Measurements from ENCODE around the gene IRAG1. TPM values are rescaled to one million over a fixed set of nuclear protein-coding genes. Genes with fewer than 3 reads are reported as not detected.
"Not testable (repeated sequence)": the region's sequence is repeated elsewhere in the genome, so short reads cannot be mapped to it uniquely, and the experiment has no call there.

The IRAG1 gene
- total RNA-seq, 1 experiment from 2014 or later, result 27.5 TPM

DNA sequence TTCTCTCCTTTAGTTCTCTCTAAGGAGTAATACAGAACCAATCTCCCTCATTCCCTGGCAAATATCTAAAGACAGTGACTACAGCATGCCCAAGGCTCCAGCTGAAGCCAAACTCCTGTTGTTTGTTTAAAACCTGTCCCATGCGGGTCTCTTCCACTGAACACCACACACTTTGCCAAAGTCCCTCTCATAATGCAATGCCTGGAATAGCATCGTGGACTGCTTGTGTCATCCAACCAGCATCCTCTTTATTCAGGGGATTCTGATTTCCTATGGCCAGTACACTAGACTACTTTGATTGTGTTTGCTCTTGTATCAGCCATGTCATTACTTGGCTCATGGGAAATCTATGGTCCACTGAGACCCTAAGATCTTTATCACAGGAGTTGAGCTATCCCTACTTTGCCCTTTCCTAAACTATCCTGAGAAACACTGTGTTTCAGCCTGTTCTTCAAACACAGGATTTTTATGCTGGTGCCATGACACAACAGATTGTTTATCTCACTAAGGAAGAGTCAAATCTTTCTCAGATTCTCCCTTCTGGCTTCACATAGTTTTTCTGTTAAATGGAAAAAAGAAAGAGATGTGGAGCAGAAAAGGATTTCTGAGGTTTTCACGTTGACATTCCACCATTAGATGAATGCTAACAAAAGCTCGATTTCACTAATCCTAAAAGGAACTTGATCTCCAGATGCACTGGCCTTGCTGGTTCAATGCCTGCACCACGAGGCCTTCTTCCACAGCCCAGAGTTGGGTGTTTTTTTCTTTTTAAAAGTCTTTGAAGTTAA, 15.9 kb upstream of the IRAG1 start:
- DNase-seq (ENCODE audit: low read depth), result no peak

DNA sequence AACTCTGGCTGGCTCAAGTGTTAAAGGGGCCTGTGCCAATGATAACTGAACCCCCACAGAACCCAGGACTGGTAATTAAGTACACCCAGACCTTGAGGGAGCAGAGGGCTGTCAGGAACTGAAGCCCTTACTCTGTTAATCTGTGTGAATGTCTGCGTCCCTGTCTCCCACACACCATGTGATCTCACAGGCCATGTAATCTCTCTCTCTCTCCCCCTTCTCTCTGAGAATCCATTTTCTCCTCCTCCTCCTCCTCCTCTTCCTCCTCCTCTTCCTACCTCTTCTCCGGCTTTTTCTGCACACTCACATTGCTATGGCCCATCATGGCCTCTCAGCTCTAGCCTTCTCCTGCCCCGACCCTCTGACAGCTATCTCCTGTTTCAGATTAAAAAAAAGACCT, 14.6 kb upstream of the IRAG1 start:
- DNase-seq (ENCODE audit: low read depth), result no peak

DNA sequence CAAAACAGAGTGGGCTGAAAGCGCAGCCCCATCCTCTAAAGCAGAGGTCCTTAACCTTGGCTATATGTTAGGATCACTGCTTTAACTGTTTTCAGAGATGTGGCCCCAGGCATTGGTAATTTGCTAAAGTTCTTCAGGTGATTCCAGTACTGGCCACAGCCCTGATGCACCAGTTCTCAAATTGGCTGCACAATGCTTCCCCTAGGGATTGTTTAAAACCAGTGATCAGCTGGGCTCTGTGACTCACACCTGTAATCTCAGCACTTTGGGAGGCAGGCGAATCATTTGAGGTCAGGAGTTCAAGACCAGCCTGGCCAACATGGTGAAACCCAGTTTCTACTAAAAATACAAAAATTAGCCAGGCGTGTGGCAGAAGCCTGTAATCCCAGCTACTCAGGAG, 8.4 kb upstream of the IRAG1 start:
- DNase-seq (ENCODE audit: low read depth), result peak; percentile 81

DNA sequence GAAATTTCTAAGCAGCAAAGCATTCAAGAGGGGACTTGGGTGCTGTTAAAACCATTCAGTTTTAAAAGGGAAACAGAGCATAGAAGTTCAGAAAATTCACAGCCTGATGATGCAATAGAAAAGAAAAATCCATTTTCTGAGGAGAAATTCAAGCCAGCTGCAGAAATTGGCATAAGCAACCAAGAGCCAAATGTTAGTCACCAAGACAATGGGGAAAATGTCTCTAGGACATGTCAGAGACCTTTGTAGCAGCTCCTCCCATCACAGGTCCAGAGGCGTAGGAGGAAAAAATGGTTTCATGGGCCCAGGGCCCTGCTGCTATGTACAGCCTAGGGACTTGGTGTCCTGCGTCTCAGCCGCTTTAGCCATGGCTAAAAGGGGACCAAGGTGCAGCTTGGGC, 5.5 kb upstream of the IRAG1 start:
- no peak for DNase-seq (ENCODE audit: low read depth)

DNA sequence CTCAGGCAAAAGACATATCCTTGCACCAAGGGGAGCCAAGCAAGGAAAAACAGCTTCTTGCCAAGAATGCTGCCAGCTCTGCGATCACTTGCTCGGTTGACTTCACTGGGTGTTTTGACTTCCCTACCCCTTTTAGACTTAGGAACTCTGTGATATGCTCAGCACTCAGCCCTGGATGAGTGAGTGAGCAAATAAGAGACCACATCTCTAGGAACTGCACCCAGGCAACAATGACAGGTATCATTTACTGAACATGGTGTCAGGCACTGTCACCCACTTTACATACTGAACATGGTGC, 3.7 kb upstream of the IRAG1 start:
- DNase-seq (ENCODE audit: low read depth), result no peak

DNA sequence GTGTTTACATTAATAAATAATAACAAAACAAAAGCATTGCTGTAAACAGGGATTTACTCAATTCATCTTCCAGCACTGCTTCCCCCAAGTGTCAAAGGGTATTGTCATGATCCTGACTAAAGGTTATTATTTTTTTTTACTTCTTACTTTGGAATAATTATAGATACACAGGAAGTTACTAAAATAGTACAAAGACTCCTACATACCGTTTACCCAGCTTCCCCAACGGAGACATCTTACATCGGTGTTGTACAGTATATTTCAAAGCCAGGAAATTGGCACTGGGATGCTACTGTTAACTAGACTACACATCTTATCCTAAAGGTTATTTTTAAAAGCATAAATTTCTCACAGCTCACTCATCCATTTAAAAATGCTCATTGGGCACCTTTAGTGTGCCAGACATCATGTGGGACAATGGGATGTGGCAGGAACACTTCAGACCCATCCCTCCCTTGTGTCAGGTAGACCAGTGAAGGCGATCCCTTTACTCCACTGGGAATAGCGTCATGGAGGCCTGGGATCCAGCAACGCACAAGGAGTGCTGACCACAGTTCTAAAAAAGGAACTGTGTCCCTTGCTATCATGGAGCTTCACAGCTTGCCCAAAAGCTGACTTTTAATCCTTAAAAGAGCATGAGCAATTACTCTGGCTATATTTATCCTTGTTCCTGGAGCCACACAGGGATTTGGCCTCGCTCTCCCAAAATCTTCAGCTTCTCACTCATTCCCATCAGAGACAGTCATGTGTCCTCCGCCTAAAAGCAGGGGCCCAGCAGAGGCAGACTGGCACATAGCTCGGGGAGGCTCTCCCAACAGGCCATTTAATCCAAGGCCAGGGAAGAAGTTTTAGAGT, 3.1 kb upstream of the IRAG1 start:
- DNase-seq (ENCODE audit: low read depth), result no peak

DNA sequence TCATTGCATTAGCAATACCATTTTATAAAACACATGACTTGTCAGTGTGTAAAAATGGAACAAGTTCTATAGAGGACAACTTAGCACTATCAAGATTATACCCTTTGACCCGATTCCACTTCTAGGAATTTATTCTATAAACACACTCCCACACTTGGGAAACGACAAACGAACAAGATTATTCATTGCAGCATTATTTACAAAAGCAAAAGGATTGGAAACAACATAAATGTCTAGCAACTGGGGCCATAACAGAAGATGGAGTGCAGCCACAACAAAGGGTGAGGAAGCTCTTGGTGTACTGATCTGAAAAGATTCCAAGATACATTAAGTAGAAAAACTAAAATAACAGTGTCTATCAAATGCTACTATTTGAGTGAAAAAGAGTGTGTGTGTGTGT, 2.3 kb upstream of the IRAG1 start:
- peak; percentile 62 for DNase-seq (ENCODE audit: low read depth)

DNA sequence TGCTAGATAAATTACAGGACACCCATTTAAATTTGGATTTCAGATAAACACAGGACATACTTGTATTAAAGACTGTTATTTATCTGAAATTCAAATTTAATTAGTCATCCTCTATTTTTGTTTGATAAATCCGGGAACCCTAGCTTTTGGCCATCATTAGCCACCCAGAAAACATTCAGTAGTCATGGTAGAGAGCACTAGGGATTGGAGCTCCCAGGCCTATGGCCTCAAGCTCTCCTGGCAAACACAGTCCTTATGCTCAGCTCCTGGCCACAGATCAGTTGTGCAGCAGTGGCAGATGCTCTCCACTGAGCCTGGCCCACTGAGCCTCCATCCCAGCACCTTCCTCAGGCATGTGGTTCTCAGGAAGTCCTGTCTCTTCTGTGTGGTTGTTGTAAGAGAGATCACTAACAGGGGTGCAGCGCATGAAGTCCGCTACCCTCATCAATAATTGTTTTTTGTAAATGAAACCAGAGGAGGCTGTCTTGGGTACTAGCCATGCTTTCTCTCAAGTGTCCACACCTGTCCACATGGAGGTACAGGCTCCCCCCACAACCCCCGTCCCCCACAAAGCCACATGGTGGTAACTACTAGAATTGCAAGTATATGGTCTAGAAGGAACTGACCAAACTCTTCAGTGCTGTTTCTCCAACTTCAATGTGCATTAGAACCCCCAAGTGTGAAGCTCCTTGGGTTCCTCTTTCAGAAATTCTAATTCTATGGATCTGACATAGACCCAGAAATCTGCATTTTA, 1.1 kb upstream of the IRAG1 start:
- DNase-seq (ENCODE audit: low read depth), result peak; percentile 86

DNA sequence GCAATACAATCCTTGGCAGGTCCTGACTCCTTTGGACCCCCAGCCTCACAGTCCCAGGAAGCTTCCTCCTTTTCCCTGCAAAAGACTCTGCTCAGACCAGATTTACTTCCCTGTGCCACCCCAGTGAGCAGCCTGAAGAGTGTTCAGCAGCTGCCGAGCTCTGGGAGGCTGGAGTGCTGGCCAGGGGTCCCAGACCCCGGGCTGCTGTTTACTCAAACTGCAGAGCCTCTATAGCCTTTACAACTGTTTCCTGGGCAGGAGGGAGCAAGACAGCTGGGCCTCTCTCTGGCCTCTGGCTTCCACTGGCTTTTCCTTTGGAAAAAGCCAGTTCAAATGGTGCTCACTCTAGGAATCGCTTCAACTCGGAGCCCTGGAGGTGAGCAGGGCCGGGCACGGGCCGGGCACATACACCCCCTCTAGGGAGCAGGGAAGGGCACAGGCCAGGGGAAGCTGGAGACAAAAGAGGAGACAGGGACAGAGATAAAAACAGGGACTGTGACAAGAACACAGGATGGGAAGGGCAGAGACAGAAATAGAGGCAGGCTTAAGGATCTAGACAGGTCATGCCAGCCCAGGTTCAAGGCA, 932 bp downstream of the IRAG1 start:
- DNase-seq (ENCODE audit: low read depth), result no peak

DNA sequence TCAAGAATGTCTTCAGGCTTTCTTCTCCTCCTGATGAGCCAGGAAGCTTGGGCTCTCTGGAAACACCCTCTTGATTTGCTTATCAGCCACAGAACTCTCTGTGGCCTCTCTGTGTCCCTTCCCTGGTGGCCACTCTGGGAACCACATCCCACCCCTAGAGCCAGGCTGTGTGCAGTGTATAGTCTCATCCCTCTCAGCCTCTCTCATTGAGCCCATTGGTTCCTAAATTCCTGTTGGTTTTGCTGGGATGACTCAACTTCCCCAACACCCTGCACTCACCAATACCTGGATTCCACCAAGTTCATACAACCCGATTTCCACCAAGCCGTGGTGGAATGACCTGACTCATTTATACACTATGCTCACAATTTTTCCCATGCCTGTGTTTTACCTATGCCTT, 5.2 kb downstream of the IRAG1 start:
- DNase-seq (ENCODE audit: low read depth), result peak; percentile 95

DNA sequence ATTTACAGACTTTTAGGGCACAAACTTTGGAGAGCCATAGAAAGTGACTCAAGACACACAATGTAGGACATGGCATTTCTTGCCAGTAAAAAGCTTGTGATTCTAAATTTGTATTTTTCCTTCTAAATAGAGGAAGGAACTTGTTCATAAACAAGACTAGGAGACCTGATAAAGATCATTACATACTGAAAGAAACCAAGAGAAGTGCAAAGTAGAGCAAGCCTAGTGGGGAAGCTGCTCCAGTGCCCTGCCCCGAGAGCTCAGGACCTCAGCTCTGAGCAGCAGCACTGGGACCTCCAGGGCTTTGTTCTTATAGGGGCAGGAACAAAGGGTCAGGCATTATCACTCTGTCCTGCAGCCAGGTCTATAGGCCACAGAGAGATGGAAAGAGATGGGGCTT, 7.2 kb downstream of the IRAG1 start:
- DNase-seq (ENCODE audit: low read depth), result no peak

DNA sequence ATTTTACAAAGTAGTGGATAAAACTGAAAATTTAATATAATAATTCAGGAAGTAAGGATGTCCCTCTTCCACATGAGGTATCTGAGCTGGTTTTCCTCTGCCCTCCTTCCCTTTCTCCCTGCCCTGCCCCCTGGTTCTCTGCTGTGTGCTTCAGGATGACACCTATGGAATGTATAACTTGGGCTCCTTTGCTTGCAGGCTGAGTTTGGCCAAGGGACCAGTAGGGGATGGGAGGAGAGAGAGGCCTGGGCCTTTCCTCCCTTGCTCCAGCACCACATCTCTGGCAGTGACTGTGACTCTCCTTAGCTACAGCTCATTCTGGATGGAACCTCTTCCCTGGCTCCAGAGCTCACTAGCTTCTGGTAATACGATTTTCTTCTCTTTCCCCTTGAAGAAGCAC, 10.1 kb downstream of the IRAG1 start:
- no peak for DNase-seq (ENCODE audit: low read depth)

DNA sequence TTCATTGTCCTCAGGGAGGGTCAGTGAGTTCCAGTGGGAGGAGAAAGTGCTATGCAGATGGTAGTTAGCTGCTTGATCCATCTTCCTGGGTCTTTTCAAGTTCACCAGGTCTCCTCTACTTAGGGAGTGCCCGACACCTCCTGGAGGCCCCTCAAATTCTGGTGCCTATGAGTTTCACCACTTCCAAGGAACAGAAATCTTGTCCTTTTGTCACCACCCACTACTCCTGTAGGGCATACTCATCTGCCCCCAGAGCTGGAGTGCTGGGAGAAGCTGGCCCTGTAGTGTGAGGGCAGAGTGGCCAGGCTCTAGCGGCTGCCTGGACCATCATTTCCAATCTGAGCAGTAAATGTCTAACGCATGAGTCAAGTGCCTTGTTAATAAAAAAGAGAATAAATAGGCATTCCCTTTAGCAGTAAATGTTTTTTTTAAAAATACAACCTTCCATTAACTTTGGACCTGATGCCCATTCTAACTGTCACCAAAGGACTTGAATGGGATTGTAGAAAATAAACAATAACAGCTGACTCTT, 12.5 kb downstream of the IRAG1 start:
- peak; percentile 86 for DNase-seq (ENCODE audit: low read depth)

DNA sequence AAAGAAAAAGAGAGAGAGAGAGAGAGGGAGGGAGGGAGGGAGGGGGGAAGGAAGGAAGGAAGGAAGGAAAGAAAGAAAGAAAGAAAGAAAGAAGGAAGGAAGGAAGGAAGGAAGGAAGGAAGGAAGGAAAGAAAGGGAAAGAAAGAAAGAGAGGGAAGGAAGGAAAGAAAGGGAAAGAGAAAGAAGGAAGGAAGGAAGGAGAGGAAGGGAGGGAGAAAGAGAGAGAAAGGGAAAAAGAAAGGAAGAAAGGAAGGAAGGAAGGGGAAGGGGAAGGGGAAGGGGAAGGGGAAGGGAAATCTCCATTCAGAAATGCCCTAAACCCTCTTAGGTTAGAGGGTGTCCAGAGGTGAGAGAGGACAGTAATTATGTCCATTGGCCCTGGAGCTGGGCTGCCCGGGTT, 13.3 kb downstream of the IRAG1 start:
- DNase-seq (ENCODE audit: low read depth), result not testable (repeated sequence)

DNA sequence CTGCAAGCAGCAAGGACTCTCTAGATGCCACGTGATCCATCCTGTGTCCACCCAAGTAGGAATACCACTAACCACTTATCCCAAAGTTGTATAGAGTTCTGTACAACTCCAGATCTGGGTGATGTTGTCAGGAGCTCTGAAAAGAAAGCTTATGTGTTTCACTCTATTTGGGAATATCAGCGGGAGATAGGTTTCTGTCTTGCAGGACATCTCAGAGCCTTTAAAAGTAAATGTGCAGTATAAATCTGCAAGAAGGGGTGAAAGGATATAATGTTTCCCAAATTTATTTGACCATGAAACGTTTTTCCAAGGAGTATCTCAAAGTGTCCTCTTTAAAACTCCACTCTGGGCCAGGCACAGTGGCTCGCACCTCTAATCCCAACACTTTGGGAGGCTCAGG, 13.9 kb downstream of the IRAG1 start:
- no peak for DNase-seq (ENCODE audit: low read depth)

DNA sequence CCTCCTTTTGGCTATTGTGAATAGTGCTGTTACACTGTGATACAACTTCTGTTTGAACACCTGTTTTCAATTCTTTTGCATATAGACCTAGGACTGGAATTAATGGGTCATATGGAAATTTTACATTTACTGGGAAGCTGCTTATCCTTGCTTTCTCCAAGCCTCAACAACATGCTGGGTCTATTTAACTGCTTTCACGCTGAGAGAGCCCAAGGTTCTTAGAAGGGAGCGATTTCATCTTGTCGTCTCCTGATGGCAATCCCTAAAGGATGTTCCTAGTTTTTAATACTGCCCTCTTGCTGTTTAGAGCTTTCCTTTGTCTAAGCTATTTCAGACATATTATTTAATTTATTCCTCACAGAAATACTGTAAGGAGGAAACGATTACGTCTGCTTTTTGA, 15.5 kb downstream of the IRAG1 start:
- DNase-seq (ENCODE audit: low read depth), result no peak

DNA sequence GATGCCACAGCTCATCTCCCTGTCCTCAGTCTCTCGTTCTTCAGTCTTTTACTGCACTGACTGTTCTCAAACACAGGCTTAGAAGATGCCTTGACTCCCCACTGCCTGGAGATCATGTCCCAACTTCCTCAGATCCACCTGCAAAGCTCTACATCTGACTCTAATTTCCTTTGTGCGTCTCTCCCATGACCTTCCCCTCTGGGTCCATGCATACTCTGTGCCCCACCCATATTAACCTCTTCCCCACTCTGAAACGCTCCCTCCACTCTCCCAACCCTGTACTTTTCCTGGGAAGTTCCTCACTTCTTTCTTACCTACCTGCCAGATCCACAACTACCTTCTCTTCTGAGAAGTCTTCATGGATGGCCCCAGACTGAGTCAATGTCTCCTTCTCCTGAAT, 16.6 kb downstream of the IRAG1 start:
- DNase-seq (ENCODE audit: low read depth), result no peak

DNA sequence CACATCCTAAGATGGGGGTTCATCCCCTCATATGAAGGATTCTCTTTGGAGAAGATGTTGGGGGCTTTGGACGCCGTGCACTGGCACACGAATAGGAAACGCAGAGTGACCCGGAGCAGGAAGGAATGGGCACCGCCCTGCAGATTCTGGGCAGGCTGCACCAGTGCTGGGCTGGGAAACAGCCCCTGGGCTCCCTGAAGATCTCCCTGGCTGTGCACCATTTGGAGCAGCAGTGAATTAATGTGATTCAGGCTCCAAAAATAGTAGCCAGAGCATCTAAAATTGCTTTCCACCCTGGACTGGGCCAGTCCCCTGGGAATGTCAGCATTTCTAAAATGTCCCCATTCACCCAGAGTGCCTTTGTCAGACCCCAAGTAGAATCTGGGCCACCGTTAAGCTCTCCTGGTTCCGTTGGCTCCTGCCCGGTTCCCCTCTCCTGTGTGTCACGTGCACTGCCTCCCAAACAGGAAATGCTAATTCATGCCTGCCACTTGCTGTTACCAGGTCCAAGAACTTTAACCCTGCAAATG, 18.6 kb downstream of the IRAG1 start:
- peak; percentile 57 for DNase-seq (ENCODE audit: low read depth)

DNA sequence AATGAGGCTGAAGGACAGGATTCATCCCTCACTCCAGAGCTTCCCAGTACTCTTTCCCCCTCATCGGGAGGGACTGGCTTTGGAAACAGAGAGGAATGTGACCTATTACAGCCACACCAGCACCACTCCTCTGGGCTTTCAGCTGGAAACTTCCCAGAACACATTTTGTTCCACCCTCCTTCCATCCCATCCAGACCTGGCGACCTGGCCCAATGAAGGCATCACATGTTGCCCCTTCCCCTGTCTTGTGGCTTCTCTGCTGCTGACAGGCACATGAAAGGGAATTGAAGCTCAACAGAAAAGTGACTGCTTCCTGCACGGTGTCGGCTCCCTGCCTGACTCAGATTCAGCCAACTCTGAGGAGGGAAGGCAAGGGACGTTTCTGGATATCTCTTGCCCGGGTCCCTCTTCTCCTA, 19.1 kb downstream of the IRAG1 start:
- DNase-seq (ENCODE audit: low read depth), result peak; percentile 54

DNA sequence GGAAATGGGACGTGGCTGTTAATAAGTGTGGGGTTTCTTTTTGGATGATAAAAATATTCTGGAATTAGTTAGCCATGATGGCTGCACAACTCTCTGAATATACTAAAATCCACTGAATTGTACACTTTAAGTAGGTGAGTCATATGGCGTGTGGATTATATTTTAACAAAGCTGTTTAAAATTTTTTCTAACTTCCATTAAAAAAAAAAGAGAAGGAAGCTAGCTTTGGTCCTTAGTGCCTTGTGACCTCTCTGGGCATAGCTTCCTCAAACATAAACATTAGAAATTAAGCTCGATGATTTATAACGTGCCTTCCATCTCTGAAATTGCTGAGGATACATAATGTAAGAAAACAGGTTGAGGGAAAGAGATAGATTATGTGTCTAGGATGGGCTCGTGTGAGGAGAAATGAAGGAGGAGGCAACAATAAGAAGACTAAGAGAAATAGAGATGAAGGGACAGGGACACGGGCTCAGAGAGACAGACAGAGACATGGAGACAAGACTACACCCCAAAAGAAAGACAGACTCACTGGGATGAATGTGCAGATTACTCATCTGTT, 20.0 kb downstream of the IRAG1 start:
- peak; percentile 48 for DNase-seq (ENCODE audit: low read depth)

DNA sequence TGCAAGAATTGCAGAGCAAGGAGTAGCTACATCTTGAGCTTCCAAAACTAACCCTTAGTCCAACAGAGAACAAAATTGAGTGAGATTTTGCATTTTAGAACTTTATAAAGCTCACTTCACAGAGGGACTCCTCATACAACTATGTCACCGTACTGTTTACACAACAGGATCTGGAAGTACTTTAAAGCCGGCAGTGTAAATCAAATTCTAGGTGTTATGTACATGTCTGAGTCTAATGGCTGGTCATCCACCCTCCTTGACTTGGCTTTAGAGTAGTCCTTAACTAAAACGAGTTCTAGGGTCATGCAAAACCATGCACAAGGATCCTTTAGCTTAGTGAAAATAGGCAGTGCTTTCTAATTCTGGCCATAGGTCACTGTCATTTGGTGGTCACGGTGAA, 23.5 kb downstream of the IRAG1 start:
- DNase-seq (ENCODE audit: low read depth), result no peak
